Measurements from ENCODE around the gene NR1D2. TPM values are rescaled to one million over a fixed set of nuclear protein-coding genes. Genes with fewer than 3 reads are reported as not detected.

Gene NR1D2
- total and polyA plus RNA-seq, 11 donors: 5.6 to 62.1 (median 27.4) TPM

DNA sequence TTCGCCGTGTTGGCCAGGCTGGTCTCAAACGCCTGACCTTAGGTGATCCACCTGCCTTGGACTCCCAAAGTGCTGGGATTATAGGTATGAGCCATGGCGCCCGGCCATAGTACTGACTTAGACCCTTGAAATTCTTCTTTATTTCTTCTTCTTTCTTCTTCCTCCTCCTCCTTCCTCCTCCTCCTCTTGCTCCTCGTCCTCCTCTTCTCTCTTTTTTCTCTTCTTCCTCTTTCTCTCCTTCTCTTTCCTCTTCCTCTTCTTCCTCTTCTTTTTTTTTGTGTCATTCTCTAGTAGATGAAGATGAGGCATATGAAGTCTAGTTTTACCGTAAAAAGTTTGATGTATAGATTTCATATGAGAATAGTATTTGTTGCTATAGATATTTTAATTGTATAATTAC is 18.8 kb upstream of the NR1D2 start:
- intact Hi-C loops (cut with DNase I): no loop called here
- peaks cover 0 to 17% (median 8%) of the 10 kb centered on the region in 9 donors for H3K36me3 ChIP-seq
- ATAC-seq: no peak
- H3K4me1 ChIP-seq: no peaks in the 10 kb centered on the region
- no peak for DNase-seq
- no peak for TF ChIP-seq POLR2A (IDR thresholded peaks at IDR 0.05)
- no peaks in the 10 kb centered on the region for H3K9me3 ChIP-seq
- H3K27ac ChIP-seq: no peak overlapping the region
- H3K4me3 ChIP-seq: no peak overlapping the region
- WGBS, 4 donors: 92 to 95% (median 94%) methylated on average over 7 of the region's 7 CpGs
- H3K27me3 ChIP-seq: no peaks in the 10 kb centered on the region

DNA sequence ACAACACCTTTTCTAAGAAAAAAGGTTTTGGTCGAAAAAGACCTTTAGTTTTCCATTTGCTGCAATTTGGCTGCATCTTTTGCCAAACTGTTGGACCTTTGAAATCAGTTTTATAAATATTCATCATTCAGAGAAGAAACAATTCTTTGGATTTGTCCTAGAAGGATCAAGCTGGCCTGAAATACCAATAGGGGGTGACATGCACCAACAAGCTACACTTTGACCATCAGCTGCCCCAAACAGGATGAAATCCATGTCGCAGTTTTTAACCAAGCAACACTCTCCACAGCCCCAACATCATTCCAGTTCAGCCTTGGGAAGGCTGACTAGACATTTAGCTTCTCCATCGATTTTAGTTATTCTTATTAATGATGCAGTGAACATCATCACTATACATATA is 18.4 kb upstream of the NR1D2 start:
- Histone ChIP-seq H3K27ac (no peak overlapping the region), H3K36me3 (peaks cover 0 to 13% (median 3%) of the 10 kb centered on the region in 9 donors), H3K4me3 (no peak overlapping the region), H3K9me3 (no peaks in the 10 kb centered on the region), H3K27me3 (no peaks in the 10 kb centered on the region), H3K4me1 (no peaks in the 10 kb centered on the region)
- no peak for DNase-seq
- intact Hi-C loops (cut with DNase I): no loop called here
- 86 to 91% (median 89%) methylated on average over 3 of the region's 3 CpGs for WGBS, 4 donors
- ATAC-seq: no peak
- TF ChIP-seq, protein P1, sequence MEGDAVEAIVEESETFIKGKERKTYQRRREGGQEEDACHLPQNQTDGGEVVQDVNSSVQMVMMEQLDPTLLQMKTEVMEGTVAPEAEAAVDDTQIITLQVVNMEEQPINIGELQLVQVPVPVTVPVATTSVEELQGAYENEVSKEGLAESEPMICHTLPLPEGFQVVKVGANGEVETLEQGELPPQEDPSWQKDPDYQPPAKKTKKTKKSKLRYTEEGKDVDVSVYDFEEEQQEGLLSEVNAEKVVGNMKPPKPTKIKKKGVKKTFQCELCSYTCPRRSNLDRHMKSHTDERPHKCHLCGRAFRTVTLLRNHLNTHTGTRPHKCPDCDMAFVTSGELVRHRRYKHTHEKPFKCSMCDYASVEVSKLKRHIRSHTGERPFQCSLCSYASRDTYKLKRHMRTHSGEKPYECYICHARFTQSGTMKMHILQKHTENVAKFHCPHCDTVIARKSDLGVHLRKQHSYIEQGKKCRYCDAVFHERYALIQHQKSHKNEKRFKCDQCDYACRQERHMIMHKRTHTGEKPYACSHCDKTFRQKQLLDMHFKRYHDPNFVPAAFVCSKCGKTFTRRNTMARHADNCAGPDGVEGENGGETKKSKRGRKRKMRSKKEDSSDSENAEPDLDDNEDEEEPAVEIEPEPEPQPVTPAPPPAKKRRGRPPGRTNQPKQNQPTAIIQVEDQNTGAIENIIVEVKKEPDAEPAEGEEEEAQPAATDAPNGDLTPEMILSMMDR (IDR thresholded peaks at IDR 0.05): no peak
- TF ChIP-seq POLR2A (IDR thresholded peaks at IDR 0.05): no peak

DNA sequence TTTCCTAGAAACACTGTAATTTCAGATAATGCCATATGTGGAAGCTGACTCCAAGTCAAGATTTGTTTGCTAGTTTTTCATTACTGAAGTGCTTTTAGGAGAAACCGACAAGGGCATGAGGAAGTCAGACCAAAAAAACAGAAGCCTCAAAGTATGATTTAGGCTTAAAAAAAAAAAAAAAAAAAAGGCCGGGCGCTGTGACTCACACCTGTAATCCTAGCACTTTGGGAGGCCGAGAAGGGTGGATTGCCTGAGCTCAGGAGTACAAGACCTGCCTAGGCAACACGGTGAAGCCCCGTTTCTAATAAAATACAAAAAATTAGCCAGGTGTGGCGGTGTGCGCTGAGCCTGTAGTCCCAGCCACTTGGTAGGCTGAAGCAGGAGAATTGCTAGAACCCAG is 16.6 kb upstream of the NR1D2 start:
- Histone ChIP-seq H3K36me3 (peaks cover 0 to 3% (median 0%) of the 10 kb centered on the region in 9 donors), H3K4me1 (peaks cover 0 to 4% (median 0%) of the 10 kb centered on the region in 12 donors), H3K27me3 (no peaks in the 10 kb centered on the region), H3K27ac (no peak overlapping the region), H3K4me3 (no peak overlapping the region), H3K9me3 (no peaks in the 10 kb centered on the region)
- 90 to 93% (median 91%) methylated on average over 8 of the region's 8 CpGs for WGBS, 4 donors
- TF ChIP-seq, protein P1 (IDR thresholded peaks at IDR 0.05): no peak
- no peak for TF ChIP-seq POLR2A (IDR thresholded peaks at IDR 0.05)
- ATAC-seq: no peak
- intact Hi-C loops (cut with DNase I): no loop called here
- no peak for DNase-seq

DNA sequence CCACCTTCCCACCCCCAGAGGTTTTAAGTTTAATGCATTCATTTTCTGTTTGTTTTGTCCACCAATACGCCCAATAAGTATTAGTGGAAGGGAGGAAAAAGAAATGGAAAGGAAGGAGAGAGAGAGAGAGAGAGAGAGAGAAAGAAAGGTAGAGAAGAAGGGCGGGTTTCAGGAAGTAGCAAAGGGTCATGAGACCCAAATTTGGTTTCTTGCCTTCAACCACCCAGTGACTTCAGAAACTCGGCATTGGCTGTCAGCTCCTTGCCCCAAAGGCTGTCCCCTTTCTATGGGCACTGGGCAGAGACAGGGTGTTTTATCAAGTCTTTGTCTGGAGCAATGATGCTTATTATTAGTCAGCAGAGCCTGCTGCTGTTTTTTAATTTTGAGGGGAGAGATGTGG is 13.5 kb upstream of the NR1D2 start:
- intact Hi-C loops (cut with DNase I): no loop called here
- DNase-seq (no peak), ATAC-seq (no peak)
- Histone ChIP-seq H3K9me3 (no peaks in the 10 kb centered on the region), H3K36me3 (no peaks in the 10 kb centered on the region), H3K27me3 (no peaks in the 10 kb centered on the region), H3K27ac (no peak overlapping the region), H3K4me1 (peaks cover 0 to 4% (median 0%) of the 10 kb centered on the region in 12 donors), H3K4me3 (no peak overlapping the region)
- 69 to 87% (median 81%) methylated on average over 3 of the region's 3 CpGs for WGBS, 4 donors
- TF ChIP-seq POLR2A (IDR thresholded peaks at IDR 0.05): no peak
- TF ChIP-seq, protein P1 (IDR thresholded peaks at IDR 0.05): no peak

DNA sequence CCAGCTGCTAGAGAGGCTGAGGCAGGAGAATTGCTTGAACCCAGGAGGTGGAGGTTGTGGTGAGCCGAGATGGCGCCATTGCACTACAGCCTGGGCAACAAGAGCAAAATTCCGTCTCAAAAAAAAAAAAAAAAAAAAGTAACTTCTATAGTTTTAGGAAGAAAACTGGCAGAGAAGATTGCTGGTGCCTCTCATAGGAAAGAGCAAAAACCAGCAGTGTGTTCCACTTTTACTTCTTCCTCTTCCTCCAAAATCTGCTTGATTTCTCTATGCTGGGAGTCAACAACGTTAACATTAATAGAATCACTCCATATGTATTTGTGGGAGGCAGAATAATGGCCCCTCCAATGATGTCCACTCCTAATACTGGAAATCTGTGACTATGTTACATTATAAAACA is 12.5 kb upstream of the NR1D2 start:
- DNase-seq (no peak), ATAC-seq (no peak)
- WGBS, 4 donors: 82 to 91% (median 86%) methylated on average over 4 of the region's 4 CpGs
- H3K27ac ChIP-seq: no peak overlapping the region
- H3K36me3 ChIP-seq: no peaks in the 10 kb centered on the region
- peaks cover 0 to 4% (median 0%) of the 10 kb centered on the region in 12 donors for H3K4me1 ChIP-seq
- H3K4me3 ChIP-seq: no peak overlapping the region
- intact Hi-C loops (cut with DNase I): no loop called here
- H3K27me3 ChIP-seq: no peaks in the 10 kb centered on the region
- H3K9me3 ChIP-seq: no peaks in the 10 kb centered on the region
- TF ChIP-seq, protein P1 (IDR thresholded peaks at IDR 0.05): no peak
- no peak for TF ChIP-seq POLR2A (IDR thresholded peaks at IDR 0.05)
